Kidney epithelial cell (primary cell): ENCODE data around the gene IQSEC1. TPM values are rescaled to one million over a fixed set of nuclear protein-coding genes. Genes with fewer than 3 reads are reported as not detected.

Source experiments
- DNase-seq: peaks from one replicate; pipeline ENCODE4 v3.0.0-alpha.2; 2010; ENCODE audit warnings: low read depth
- H3K27me3 ChIP-seq: 2 replicates; pipeline ENCODE4 v1.6.0; 2011; ENCODE audit warnings: low read length; ENCODE audit not compliant: control insufficient read depth, insufficient read depth
- H3K36me3 ChIP-seq: 2 replicates; pipeline ENCODE4 v1.5.1; 2011; ENCODE audit warnings: low read length; ENCODE audit not compliant: control insufficient read depth, insufficient read depth
- H3K4me3 ChIP-seq: 2 replicates; pipeline ENCODE4 v1.5.1; 2011; ENCODE audit warnings: low read depth, mild to moderate bottlenecking, control low read depth, low read length
- total RNA-seq: library from RNA; depleted of rRNA; stranded (reverse); fragments of >200 nt; gene quantifications from 2 replicates; pipeline ENCODE4 v1.2.3, GENCODE V29; 2015
- TF ChIP-seq, protein P1 (sequence below): IDR thresholded peaks from 2 replicates; pipeline ENCODE4 v1.5.1; 2011; ENCODE audit warnings: mild to moderate bottlenecking, moderate library complexity, low read length, control low read depth, inconsistent platforms; ENCODE audit not compliant: insufficient read depth, poor library complexity, severe bottlenecking

IQSEC1 gene
- total RNA-seq, 1 donor from 2014 or later = 14.9 TPM

- Histone ChIP-seq H3K4me3 (no peak overlapping the region), H3K36me3 (no peaks in the 10 kb centered on the region), H3K27me3 (peaks cover 4% of the 10 kb centered on the region)
- DNase-seq = no peak
- TF ChIP-seq, protein P1, sequence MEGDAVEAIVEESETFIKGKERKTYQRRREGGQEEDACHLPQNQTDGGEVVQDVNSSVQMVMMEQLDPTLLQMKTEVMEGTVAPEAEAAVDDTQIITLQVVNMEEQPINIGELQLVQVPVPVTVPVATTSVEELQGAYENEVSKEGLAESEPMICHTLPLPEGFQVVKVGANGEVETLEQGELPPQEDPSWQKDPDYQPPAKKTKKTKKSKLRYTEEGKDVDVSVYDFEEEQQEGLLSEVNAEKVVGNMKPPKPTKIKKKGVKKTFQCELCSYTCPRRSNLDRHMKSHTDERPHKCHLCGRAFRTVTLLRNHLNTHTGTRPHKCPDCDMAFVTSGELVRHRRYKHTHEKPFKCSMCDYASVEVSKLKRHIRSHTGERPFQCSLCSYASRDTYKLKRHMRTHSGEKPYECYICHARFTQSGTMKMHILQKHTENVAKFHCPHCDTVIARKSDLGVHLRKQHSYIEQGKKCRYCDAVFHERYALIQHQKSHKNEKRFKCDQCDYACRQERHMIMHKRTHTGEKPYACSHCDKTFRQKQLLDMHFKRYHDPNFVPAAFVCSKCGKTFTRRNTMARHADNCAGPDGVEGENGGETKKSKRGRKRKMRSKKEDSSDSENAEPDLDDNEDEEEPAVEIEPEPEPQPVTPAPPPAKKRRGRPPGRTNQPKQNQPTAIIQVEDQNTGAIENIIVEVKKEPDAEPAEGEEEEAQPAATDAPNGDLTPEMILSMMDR = no peak
These were observed 90.6 kb downstream of the IQSEC1 start for GRCh38 chr3:12982619-12983101.

GRCh38 chr3:12981306-12982275, 91.6 kb downstream of the IQSEC1 start:
- Histone ChIP-seq H3K36me3 (no peaks in the 10 kb centered on the region), H3K4me3 (no peak overlapping the region), H3K27me3 (peaks cover under 1% of the 10 kb centered on the region)
- TF ChIP-seq, protein P1 = no peak
- no peak for DNase-seq

DNA sequence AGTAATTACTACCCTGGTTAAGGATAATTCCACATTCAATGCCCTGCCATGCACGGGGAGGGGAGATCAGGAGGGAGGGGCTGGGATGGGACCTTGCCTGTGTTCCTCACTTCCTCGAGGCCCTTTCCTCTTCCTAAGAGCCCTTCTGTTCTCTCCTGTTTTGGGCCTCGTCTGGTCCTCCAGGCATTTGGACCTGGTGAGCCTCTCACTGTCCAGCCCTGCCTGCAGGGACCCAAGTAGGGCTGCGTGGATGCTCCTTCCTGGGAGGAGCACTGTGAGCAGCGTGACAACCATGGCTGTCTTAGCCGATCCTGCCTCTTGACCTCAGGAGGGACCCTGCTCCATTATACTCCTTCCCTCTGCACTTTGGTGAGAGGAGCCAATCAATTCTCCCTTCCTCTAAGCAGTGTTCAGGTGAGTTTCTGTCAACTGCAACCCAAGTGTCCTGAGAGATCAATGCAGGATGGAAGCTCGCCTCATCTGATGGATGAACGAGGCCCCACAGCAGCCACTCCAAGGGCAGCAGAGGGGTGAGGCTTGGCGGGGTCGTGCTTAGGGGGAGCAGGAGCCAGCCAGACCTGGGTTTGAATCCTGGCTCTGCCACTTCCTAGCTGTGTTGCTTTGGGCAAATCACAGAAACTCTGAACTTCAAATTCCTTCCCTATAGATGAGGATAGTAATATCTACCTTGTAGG, 92.5 kb downstream of the IQSEC1 start:
- Histone ChIP-seq H3K36me3 (no peaks in the 10 kb centered on the region), H3K4me3 (no peak overlapping the region), H3K27me3 (peaks cover 6% of the 10 kb centered on the region)
- TF ChIP-seq, protein P1 = no peak
- no peak for DNase-seq

GRCh38 chr3:12979947-12980487, 93.2 kb downstream of the IQSEC1 start:
- peaks cover 6% of the 10 kb centered on the region for H3K27me3 ChIP-seq
- H3K36me3 ChIP-seq = no peaks in the 10 kb centered on the region
- TF ChIP-seq, protein P1 = no peak
- no peak for DNase-seq
- no peak overlapping the region for H3K4me3 ChIP-seq

DNA sequence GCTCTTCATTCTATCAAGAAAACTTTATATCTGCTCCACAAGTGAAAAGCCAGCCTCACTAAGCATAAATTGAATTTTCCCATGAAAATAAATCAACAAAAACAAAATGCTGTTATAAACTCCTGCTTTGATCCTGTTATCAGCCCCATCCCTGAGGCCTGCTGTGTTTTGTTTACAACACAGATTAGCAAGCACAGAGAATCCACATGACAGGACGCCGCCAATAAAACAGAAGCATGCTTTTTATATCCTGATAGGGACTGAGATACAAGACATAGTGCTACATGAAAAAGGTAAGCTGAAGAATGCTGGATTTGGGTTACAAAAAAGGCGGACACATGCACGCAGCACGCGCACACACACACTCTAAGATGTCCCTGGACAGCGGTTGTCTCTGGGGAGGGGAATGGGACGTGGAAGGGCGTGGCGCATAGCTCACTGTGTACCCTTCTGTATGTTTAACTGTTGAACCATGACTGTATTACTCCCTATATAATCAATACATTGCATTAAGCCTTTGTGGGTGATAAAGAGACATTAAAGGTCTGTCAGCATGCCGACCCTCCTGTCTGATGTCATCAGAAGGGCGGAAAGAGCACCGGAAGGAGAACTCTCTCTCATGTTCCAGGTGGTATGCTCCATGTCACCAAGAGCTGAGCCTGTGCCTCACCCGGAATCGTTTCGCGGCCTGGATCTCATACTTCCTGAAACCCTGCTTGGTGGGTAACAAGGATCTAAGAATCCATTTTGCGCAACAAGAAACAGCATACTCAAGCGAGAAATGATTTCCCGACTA, 93.9 kb downstream of the IQSEC1 start:
- peaks cover 6% of the 10 kb centered on the region for H3K27me3 ChIP-seq
- TF ChIP-seq, protein P1 = no peak
- no peak overlapping the region for H3K4me3 ChIP-seq
- no peaks in the 10 kb centered on the region for H3K36me3 ChIP-seq
- DNase-seq = no peak
